ENCODE results near the gene NMRAL1.

Gene NMRAL1

DNA sequence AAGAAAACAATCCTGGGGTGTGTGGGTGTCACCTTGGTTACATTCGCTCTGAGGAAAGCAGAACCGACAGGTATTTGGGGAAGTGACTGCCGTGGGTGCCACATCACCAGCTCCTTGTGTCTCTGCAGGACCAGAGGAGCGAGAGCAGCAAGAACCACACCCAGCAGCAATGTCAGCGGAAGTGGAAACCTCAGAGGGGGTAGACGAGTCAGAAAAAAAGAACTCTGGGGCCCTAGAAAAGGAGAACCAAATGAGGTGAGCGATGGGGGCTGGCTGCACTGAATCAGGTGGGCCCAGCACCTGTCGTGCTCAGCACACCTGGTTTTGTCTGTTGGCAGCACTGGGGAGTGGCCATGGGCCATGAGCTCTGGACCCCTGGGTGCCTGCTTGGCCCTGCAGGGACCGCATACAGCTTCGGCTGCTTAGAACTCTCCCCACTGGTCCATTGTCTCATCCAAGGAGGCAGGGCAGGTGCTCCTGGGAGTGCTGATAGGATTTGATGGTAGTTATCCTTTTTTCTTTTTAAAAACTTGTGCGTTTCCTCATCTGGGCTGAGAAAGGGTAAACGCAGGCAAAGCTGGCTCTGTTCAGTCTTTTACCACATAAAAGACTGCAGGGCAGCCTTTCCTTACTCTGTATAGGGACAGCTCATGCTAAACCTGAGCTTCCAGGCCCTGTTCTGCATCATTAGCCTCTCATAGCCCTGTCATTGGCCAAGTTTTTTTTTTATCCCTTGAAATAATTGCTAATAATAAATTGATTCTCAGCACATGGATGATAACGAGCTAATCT lies 31.1 kb upstream of the NMRAL1 start:
- DNase-seq (ENCODE audit: low spot score) = no peak

DNA sequence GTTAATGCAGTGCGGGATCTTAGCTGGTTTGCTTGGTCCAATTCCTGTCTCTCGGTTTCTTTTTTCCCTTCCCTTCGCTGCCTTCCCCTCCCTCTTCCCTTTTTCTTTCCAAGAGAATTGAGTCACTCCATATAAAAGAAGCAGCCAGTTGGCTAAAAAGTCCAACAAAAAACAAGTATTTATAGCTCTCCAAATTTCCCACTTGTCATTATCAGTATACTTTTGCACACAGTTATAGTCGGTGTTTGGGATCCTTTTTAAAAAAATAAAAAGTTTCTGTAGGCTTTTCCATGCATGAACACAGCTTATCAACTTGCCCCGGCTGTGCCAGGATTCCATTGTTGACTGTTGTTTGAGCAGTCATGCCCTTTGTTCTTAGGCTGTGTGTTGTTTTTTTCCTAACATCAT lies 26.6 kb upstream of the NMRAL1 start:
- DNase-seq (ENCODE audit: low spot score) = no peak

DNA sequence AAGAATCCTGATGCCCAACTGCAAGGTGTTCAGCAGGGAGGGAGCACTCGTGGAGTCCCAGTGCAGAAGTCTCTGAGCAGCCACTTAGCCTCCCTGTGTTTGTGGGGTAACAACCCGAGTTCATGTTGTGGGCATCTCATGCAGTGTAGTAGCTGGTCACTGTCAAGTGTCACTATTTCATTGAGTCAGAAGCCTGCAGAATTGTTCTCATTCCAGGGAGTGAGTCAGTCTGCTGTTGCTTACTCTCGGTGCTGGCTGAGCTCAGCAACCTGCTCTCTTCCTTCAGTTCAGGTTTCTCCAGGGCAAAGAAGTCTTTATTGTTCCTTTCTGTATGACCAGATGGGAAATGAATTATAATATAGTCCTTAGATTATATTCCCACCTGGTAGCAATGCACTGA lies 25.8 kb upstream of the NMRAL1 start:
- peak; percentile 20 for DNase-seq (ENCODE audit: low spot score)

DNA sequence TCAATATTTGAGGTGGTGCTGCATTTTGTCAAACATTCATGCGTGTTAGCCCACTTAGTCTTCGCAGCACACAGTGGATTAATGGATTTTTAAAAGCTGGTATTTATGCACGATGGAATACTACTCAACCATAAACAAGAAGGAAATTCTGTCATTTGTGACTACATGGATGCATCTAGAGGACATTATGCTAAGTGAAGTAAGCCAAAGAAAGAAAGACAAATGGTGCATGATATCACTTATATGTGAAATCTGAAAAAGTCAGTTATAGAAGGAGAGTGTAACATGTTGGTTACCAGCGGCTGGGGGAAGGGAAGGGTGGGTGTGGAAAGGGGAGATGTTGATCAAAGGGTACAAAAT lies 24.8 kb upstream of the NMRAL1 start:
- no peak for DNase-seq (ENCODE audit: low spot score)

DNA sequence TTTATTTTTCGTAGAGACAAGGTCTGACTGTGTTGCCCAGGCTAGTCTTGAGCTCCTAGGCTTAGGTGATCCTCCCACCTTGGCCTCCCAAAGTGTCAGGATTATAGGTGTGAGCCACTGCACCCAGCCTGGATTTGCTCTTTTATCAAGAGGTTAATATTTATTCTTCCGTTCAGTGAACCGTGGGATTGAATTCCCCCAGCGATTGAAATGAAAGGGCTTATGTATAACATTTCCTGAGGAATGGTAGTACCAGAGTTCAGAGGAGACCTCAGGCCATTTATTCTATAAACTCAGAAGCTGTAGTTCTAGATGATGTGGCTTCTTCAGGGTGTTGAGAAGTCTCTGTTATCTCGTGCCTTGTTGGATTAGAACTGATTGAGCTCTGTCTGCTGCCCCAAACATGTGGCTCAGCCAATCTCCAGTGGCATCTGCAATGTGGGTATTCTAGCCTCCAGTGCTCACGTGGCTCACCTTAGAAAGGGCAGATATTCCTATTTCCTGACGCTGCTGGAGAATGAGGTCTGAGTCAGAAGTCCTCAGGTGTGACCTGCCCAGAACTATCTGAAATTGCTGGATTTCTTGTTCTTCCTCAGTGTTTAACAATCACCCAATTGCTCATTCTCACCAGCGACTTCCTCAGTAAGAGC lies 24.2 kb upstream of the NMRAL1 start:
- DNase-seq (ENCODE audit: low spot score) = no peak

DNA sequence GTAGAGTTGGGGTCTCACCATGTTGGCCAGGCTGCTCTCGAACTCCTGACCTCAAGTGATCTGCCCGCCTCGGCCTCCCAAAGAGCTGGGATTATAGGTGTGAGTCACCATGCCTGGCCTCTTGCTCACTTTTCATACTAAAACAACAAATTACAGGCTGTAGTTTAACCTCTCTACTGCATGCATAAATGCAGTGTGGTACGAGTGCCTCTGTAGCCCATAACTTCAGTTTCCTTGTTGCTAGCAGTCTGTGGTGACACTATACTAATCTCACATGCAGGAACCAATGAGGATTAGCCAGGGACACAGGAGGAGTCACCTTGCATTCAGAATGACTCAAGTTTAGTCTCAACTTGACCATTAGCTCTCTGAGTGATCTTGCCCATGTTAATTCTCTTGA lies 21.9 kb upstream of the NMRAL1 start:
- no peak for DNase-seq (ENCODE audit: low spot score)

DNA sequence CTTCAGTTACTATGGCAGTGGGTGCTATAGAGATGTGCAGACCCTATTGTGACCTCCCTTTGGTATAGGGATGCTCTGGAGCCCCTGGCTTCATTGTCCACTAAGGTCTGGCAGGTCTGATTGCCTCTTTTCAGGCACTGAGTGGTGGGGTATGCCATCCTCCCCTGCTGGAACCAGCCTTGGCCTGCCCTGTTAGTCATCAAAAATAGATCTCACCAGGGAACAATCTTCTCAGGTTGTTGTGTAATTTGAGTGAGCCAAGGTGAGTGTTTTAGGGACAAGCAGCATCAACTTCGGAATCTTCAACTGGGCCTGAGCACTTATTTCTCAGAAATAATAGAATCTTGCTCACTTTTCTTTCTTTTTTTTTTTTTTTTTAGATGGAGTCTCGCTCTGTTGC lies 21.3 kb upstream of the NMRAL1 start:
- no peak for DNase-seq (ENCODE audit: low spot score)

DNA sequence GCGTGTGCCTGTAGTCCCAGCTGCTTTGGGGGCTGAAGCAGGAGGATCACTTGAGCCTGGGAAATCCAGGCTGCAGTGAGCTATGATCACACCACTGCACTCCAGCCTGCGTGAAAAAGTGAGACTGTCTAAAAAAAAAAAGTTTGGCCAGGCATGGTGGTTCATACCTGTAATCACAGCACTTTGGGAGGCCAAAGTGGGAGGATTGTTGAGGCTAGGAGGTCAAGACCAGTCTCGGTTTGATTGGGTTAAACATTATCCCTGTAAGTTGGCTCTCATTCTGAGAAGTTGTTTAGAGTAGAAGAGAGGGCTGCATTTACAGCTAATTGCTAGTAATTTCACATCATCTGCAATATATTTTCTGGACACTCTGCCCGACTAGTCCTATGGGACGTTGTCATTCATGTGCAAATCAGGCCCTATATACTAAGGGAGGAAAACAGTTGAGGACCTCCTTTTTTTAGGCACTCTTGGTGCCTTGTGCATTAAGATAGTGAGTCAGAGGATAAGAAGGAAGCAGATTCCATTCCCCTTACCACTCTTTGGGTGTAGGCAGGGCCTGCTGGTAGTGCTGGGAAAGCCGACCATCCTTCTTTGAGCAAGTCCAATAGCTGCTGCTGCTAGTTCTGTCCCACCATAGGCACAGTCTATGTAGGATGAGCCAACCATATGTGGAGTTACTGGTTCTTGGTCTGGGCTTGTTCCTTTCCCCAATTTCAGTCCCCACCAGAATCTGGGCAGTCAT lies 20.5 kb upstream of the NMRAL1 start:
- DNase-seq (ENCODE audit: low spot score) = peak; percentile 47

DNA sequence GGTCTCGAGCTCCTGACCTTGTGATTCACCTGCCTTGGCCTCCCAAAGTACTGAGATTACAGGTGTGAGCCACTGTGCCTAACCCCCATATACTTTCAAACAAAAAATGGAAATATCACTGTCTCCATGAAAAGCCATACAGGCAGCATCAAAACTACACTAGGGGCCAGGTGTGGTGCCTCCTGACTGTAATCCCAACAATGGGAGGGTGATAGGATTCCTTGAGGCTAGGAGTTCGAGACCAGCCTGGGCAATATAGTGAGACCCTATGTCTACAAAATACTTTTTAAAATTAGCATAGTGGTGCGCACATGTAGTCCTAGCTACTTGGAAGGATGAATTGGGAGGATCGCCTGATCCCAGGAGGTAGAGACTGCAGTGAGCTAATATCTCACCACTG lies 17.5 kb upstream of the NMRAL1 start:
- no peak for DNase-seq (ENCODE audit: low spot score)

DNA sequence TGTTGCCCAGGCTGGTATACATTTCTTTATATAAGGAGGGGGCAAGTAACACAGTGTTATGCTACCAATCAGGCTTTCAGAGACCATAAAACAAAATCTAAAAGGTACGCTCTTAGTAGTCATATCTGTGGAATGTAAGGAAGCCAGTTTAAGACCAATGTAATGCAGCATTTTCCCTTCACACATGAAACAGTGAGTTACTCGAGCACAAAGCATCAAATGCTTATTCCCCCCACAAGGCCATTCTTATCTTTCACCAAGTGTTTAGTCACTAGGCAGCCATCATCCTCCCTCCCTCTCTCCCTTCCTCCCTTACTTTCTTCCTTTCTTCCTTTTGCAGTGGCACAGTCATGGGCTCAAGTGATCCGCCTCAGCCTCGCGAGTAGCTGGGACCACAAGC lies 14.6 kb upstream of the NMRAL1 start:
- DNase-seq (ENCODE audit: low spot score) = no peak

DNA sequence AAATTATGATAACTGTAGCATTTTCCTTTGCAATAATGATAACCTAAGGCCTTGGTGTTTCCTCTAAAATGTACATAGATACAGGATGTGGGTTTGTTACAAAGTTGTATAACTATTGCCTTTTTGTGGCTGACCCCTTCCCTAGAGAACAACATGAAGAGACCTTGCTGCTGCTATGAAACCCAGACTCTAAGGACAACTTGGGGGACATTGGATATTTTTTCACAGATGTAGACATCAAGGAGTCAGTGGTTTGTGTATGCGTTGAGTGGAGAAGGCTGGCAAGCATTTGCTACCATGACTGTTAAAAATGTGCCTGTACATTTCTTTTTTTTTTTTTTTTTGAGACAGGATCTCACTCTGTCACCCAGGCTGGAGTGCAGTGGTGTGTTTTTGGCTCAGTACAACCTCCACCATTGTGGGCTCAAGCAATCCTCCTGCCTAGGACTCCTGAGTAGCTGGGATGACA lies 14.1 kb upstream of the NMRAL1 start:
- DNase-seq (ENCODE audit: low spot score) = no peak

DNA sequence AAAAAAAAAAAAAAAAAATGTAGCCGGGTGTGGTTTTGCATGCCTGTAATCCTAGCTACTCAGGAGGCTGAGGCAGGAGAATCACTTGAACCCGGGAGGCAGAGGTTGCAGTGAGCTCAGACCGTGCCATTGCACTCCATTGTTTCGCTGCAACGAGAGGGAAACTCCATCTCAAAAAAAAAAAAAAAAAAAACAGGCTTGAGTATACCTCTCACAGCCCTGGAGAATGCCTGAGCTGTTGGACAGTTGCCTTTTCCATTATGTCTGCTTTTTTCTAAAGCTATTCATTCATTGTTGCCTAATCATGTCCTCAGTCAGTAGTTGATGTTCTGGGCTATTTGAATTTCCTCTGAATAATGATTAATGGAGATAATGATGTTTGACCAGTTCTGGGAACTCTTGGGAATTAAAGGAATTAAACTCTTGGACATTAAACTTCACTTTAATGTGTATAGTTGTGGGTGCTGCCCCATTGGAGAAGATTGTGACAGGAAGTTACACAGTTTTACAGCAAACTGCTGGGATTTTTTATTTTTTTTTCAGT lies 13.6 kb upstream of the NMRAL1 start:
- no peak for DNase-seq (ENCODE audit: low spot score)

DNA sequence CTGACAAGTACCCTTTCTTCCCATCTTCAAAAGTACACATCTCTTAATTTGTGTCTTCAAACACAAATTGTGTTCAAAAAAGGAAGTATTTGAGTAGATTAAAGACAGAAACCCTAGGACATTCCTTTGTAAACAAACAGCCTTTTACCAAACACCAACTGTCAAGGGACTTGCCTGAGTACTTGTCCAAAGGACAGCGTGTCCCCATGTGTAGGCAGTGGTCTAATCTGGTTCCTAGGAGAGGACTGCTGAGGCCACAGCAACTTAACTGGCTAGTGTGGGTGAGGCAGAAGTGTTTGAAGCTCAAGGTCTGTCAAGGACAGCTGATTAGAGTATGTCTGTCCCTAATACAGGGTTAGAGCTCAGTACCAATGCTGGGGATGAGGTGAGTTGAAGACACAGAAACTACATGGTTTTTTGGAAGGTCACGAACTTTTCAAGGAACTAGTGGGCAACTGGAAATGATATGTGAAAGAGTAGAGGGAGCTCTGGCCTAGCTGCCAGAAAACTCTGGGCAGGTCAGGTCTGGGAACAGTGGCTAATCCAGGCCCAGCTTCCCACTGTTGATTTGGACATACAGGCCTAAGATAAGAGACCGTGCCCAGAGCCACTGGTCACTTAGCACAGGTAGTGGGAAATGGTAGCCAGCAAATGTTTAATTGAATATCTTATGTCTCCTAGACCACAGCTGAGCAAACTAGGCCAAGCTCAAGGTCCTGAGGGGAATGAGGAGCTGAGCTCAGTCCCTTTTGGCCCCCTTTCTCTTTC lies 11.9 kb upstream of the NMRAL1 start:
- no peak for DNase-seq (ENCODE audit: low spot score)

DNA sequence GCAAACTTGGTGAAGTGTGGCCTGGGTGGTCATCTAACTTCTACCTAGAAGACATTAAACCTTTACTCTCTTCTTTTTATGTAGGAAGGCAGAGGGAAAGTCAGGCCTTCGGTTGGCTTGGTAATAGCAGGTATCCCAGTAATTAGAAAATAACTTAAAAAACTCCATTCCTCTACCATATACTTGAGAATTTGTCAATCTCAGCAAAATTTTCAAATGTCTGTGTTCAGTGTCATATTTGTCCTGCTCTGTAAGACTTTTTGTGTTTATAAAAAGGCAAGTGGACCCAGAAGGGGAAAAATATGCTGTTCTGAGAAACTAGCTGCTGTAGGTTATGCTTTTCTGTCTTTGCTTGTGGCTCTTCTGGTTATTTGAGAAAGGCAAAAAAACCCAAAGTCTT lies 7.5 kb upstream of the NMRAL1 start:
- DNase-seq (ENCODE audit: low spot score) = no peak

DNA sequence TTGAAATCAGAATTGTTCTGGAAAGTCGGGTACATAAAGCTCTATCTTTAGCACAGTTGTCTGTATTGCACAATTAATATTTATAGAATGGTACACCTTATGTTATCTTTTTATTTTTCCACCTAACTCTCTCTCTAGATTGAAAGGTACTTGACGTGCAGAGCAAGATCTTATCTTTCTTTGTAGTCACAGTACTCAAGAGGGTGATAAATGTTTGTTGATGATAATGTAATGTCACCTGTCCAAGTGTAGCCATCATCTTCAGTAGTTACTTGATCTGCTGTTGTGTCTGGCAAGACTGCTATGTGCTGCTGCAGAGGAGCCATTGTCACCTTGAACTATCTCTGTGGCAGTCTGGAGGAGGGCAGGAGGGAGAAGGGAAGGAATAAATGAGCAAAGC lies 7.1 kb upstream of the NMRAL1 start:
- no peak for DNase-seq (ENCODE audit: low spot score)

DNA sequence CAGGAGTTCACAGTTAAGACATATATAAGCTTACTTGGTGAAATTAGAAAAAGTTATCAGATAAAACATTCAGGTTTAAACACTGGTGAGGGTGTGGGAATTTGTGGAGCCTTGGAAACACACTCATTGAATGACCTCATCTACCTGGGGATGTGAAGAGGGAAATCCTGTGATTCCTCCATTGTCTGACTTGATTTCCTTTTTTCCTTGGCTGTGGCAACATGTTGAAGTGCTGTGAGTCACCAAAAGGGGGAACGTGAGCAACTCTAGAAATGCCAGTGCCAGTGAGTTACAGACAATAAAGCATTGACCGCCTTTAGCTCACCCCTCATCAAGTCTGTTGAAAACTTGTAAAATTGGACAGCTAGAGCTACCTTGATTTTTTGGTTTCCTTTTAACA lies 3.5 kb upstream of the NMRAL1 start:
- peak; percentile 51 for DNase-seq (ENCODE audit: low spot score)

DNA sequence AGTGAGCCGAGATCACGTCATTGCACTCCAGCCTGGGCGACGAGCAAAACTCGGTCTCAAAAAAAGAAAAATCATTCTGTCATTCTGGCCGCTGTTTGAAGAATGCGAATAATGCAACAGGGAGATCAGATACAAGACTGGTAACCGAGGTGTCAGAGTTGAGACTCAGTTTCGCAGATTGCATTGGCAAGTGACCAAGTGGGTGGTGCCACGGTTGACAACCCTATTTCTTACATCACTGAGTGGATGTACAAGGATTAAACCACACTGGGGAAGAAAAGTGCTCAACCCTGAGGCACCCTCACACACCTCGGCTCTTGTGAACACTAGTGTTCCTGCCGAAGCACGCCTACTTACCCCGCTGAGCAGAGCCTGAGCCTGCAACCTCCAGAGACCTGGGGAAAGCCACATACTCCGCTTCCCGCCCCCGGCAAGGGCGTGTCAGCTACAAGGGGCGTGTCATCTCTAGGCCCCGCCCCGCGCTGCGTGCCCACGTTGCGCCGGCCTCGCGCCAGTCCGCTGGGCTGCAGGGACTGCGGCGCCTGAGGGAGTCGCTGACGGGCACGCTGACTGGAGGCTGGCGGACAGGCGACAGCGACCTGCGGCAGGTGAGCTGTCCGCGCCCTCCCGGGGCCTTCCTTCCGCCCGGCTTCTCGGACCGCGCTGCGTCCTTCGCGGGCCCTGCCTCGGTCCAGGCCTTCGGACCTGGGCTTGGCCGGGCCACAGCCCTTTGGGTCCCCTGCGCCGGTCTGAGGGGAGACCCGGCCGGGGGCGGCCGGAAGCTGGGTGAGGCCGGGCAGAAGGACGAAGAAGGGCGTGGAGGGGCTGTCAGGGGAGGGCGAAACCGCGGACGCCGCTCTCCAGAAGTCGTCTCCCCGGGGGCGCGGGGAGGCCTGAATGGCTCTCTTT lies 1.7 kb upstream of the NMRAL1 start, which contains the start of gene HMOX2:
HMOX2 (plus strand) TSS at position 519 of the 909 bp plus-strand sequence. CDS start 29,127 bp downstream, outside the sequence.
- peak; percentile 97 for DNase-seq (ENCODE audit: low spot score)

DNA sequence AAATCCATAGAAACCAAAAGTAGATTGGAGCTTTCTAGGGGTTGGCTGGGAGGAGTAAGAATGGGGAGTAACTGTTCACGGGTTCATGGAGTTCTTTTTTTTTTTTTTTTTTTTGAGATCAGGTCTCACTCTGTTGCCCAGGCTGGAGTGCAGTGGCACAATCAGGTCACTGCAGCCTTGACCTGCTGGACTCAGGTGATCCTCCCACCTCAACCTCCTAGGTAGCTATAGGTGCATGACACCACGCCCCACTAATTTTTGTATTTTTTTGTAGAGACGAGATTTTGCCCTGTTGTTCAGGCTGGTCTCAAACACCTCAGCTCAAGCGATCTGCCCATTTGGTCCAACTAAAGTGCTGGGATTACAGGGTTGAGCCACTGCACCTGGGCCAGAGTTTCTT lies 1.5 kb downstream of the NMRAL1 start:
- DNase-seq (ENCODE audit: low spot score) = no peak

DNA sequence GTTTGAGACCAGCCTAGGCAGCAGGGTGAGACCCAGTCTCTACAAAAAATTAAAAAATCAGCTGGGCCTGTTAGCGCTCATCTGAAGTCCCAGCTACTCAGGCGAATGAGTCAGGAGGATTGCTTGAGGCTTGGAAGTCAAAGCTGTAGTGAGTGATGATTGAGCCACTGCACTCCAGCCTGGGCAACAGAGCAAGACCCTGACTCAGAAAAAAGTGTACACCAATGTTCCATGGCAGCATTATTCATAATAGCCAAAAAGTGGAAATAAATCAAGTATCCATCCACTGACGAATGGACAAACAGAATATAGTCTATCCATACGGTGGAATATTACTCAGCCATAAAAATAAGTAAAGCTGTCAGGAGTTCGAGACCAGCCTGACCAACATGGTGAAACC lies 2.6 kb downstream of the NMRAL1 start:
- DNase-seq (ENCODE audit: low spot score) = no peak

DNA sequence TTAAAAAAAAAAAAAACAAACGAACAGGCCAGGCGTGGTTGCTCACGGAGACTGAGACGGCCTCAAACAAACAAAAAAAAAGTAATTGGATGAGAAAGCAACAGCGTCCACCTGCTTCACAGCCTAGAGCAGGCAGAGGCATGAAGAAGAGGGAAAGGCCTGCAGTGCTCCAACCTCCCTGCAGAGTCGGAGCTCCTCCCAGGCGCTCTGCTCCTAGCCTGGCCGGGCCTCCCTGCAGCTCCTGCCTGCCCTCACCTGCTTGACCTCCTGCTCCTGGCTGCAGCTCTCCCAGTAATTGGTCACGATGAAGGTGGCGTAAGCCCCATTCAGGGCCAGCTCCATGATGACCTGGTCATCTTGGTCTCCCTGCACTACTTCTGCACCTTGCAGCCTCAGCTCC lies 5.5 kb downstream of the NMRAL1 start:
- no peak for DNase-seq (ENCODE audit: low spot score)

DNA sequence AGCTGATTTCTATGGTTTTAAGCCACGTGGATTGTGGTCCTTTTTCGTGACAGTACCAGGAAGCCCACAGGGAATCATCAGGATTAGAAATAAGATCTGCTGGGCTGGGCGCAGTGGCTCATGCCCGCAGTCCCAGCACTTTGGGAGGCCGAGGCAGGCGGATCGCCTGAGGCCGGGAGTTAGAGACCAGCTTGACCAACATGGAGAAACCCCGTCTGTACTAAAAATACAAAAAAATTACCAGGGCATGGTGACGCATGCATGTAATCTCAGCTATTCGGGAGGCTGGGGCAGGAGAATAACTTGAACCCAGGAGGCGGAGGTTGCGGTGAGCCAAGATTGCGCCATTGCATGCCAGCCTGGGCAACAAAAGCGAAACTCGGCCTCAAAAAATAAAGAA lies 6.5 kb downstream of the NMRAL1 start:
- DNase-seq (ENCODE audit: low spot score) = no peak
